ENCODE data around the gene DOK6.
A peak's percentile ranks its signal among the peaks of the same experiment; 100 is the strongest.

The DOK6 gene

DNA sequence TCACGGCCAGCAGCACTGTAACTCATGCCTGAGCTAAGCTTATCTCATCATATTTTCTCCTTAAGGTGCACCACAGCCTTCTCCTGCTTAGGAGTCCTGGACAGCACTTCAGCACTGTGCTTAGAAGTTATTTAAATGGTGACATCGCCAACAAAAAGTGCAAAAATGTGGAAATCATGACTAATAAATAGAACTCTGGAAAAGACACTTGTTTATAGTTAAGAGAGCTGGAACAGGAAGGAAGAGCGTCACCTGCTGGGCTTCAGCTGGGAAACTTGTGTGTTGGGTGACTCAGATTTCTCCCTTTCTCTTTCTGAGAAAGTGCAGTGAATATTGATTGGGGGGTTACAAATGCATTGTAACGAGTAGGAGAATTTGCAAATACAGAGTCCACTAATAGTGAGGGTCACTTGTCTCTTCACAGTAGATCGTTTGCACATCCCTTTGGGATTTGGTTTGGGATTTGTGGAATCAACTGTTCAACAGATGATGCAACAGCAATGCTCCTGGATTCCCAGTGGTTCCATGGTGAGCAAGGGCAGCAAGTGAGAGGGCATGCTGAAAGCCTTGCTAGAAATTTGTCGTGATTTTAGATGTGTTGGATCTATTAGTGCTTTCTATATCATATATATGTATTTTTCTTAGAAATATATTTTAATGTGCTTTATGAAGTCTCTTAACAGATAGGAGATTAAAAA lies 84.2 kb downstream of the DOK6 start:
- H3K27ac Mint-ChIP-seq = peak overlapping the region; percentile 13
- no peak for DNase-seq
- H3K36me3 Mint-ChIP-seq (ENCODE audit: low read depth) = peaks cover 34% of the 10 kb centered on the region
- H3K9me3 Mint-ChIP-seq = peaks cover 12% of the 10 kb centered on the region
- no peak overlapping the region for H3K4me3 Mint-ChIP-seq
- no peaks in the 10 kb centered on the region for H3K4me1 Mint-ChIP-seq
- TF ChIP-seq, protein P1, sequence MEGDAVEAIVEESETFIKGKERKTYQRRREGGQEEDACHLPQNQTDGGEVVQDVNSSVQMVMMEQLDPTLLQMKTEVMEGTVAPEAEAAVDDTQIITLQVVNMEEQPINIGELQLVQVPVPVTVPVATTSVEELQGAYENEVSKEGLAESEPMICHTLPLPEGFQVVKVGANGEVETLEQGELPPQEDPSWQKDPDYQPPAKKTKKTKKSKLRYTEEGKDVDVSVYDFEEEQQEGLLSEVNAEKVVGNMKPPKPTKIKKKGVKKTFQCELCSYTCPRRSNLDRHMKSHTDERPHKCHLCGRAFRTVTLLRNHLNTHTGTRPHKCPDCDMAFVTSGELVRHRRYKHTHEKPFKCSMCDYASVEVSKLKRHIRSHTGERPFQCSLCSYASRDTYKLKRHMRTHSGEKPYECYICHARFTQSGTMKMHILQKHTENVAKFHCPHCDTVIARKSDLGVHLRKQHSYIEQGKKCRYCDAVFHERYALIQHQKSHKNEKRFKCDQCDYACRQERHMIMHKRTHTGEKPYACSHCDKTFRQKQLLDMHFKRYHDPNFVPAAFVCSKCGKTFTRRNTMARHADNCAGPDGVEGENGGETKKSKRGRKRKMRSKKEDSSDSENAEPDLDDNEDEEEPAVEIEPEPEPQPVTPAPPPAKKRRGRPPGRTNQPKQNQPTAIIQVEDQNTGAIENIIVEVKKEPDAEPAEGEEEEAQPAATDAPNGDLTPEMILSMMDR (IDR thresholded peaks at IDR 0.05) = no peak
- H3K27me3 Mint-ChIP-seq (ENCODE audit: low read depth, poor library complexity) = no peaks in the 10 kb centered on the region

DNA sequence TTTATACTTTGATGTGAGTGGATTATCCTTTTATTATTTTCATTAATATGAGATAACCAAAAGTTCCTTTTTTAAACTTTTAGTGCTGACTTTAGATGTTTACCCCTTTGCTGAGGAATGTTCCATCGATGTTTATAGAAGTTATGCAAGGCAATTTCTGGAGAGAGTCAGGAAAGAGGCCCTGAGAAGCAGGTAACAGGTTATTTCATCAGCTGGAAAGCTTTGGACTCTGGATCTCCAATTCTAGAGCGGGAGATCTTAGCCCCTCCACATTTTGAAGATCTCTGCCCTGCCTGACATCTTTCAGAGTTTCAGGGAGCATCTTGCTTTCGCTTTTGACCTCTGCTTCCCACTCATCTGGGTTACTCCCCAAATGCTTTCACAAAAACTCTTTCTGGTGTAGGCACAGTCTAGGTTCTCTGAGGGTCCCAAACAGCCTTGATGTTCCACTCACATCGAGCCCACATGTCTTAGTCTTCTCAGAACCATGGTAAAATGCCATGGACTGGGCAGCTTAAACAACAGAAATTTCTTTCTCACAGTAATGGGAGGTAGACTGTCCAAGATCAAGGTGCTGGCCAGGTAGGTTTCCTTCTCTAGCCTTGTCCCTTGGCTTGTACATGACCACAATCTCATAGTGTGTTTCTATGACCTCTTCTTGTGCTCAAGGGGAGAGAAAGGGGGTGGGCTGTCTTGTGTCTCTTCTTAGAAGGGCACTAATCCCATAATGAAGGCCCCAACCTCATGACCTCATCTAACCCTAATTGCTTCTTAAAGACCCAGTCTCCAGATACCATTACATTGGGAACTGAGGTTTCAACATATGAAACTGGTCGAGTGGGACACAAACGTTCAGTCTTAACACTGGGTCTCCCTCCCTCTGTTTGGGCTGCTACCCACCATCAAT lies 87.1 kb downstream of the DOK6 start:
- Mint-ChIP-seq H3K27me3 (ENCODE audit: low read depth, poor library complexity) (no peaks in the 10 kb centered on the region), H3K36me3 (ENCODE audit: low read depth) (peaks cover 27% of the 10 kb centered on the region), H3K27ac (peak overlapping the region; percentile 16), H3K9me3 (peaks cover 8% of the 10 kb centered on the region), H3K4me3 (no peak overlapping the region), H3K4me1 (no peaks in the 10 kb centered on the region)
- TF ChIP-seq, protein P1 (IDR thresholded peaks at IDR 0.05) = no peak
- DNase-seq = no peak

DNA sequence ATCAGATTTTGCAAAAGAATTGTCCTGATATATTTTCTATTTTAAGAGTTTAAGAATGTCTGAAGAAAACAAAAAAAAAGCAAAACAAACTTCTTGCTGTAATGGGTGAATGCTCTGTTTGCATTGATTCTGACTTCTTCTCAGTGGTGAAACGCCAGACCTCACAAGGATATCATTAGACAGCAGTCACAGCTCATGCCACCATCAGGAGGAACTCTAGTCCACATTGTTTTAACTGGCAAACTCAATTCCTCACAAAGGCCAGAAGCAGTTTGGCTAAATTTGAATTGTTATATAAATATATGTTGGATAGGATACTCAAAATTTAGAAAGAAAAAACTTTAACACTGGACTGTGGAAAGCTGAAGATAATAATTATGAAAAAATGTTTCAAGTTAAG lies 89.4 kb downstream of the DOK6 start:
- Mint-ChIP-seq H3K27ac (no peak overlapping the region), H3K4me3 (no peak overlapping the region), H3K4me1 (no peaks in the 10 kb centered on the region), H3K36me3 (ENCODE audit: low read depth) (peaks cover 29% of the 10 kb centered on the region), H3K9me3 (peaks cover 8% of the 10 kb centered on the region), H3K27me3 (ENCODE audit: low read depth, poor library complexity) (no peaks in the 10 kb centered on the region)
- TF ChIP-seq, protein P1 (IDR thresholded peaks at IDR 0.05) = no peak
- DNase-seq = no peak

DNA sequence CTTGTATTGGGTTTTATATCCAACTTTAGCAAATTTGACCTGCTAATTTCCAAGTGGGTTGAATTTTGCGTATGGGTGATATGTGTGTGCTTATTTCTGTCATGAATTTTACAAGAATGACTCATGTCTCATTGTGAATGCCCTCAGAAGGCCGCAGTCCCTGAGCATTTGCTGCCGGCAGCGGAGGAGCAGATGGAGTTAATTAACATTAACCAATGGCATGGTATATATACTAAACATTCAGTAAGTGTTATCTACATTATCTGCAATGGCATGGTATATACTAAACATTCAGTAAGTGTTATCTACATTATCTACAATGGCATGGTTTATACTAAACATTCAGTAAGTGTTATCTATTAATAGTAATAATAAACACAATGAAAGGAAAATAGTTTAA lies 90.1 kb downstream of the DOK6 start:
- no peak overlapping the region for H3K27ac Mint-ChIP-seq

DNA sequence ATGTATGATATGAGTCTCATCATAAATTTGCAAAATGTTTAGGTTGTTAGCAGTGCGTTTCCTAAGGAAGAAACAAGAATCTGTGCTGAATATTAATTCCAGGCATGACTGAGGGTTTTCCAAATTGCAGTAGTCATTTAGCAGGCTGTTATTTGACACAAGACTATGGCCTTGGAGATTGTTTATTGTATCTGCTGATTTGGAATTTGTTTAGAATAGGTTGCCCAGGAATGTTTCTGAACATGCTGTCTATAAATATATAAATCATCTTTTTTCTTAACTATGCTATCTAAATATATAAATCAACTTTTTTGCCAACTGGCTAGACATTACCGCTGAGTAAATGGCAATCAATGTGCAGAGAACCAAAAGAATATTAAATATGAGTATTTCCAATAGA lies 90.9 kb downstream of the DOK6 start:
- H3K36me3 Mint-ChIP-seq (ENCODE audit: low read depth) = peaks cover 42% of the 10 kb centered on the region
- H3K9me3 Mint-ChIP-seq = peaks cover 11% of the 10 kb centered on the region
- no peak overlapping the region for H3K27ac Mint-ChIP-seq
- TF ChIP-seq, protein P1 (IDR thresholded peaks at IDR 0.05) = no peak
- no peaks in the 10 kb centered on the region for H3K4me1 Mint-ChIP-seq
- H3K27me3 Mint-ChIP-seq (ENCODE audit: low read depth, poor library complexity) = no peaks in the 10 kb centered on the region
- no peak for DNase-seq
- H3K4me3 Mint-ChIP-seq = no peak overlapping the region

More for the DNA sequence above, 90.1 kb downstream of the DOK6 start:
- Mint-ChIP-seq H3K9me3 (peaks cover 8% of the 10 kb centered on the region), H3K4me3 (no peak overlapping the region), H3K36me3 (ENCODE audit: low read depth) (peaks cover 35% of the 10 kb centered on the region), H3K27me3 (ENCODE audit: low read depth, poor library complexity) (no peaks in the 10 kb centered on the region), H3K4me1 (no peaks in the 10 kb centered on the region)
- TF ChIP-seq, protein P1 (IDR thresholded peaks at IDR 0.05) = no peak
- no peak for DNase-seq

Data from nephron progenitor cell (in vitro differentiated cells).